Testis (tissue), 2 donors: ENCODE results near the gene RNF144B.

Experiments used
- POLR2A ChIP-seq: fragments of 450-650 bp; IDR thresholded peaks from one replicate; pipeline ENCODE4 v1.6.1; 2017; ENCODE audit warnings: antibody characterized with exemption, mild to moderate bottlenecking, moderate library complexity
- TF ChIP-seq, protein P1 (sequence below), 3 experiments: fragments of 450-650 bp in 2 of 3; fragments of 200-600 bp in 1 of 3; sonication (generic) in 1 of 3; IDR thresholded peaks; one replicate each; pipeline ENCODE4 v1.5.1; 2016 to 2019; ENCODE audit warnings: antibody characterized with exemption in 3 of 3, mild to moderate bottlenecking in 2 of 3, moderate library complexity in 1 of 3

DNA sequence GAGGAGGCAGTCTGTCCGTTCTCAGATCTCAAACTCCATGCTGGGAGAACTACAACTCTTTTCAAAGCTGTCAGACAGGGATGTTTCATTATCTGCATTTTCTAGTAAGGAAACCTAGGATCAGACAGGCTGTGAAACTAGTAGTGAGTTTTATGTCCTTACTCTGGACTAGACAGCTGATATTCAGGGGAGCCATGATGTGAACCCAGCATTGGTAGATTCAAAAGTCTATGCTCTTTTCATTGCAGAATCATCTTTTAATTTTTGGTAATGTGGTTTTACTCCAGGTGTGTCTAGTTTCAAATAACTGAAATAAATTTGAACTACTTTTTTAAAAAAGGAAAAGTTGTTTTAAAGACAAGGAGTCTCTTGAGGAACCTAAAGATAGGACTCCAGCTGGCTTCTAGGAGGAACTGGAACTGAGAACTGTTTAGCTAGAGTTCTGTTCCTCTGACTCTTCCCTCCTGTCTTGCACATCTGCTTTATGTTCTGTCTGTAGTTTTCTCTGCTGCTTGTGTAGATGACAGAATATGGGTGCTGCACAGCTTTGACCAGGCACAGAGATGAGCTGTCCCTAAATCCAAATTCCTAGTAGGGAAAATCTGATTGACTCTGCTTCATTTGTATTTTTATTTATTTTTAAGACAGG lies 27.8 kb upstream of the RNF144B start:
- TF ChIP-seq, protein P1, sequence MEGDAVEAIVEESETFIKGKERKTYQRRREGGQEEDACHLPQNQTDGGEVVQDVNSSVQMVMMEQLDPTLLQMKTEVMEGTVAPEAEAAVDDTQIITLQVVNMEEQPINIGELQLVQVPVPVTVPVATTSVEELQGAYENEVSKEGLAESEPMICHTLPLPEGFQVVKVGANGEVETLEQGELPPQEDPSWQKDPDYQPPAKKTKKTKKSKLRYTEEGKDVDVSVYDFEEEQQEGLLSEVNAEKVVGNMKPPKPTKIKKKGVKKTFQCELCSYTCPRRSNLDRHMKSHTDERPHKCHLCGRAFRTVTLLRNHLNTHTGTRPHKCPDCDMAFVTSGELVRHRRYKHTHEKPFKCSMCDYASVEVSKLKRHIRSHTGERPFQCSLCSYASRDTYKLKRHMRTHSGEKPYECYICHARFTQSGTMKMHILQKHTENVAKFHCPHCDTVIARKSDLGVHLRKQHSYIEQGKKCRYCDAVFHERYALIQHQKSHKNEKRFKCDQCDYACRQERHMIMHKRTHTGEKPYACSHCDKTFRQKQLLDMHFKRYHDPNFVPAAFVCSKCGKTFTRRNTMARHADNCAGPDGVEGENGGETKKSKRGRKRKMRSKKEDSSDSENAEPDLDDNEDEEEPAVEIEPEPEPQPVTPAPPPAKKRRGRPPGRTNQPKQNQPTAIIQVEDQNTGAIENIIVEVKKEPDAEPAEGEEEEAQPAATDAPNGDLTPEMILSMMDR (IDR thresholded peaks at IDR 0.05): no peak
- TF ChIP-seq POLR2A: no peak
